DOHH2 (cell line): ENCODE results near the gene FGD4.

Experiments
- H3F3A ChIP-seq: fragments of 200-600 bp; sonication (generic), shearing (Covaris generic); 2 replicates; pipeline ENCODE4 v1.6.0; 2016; ENCODE audit warnings: antibody characterized with exemption, mild to moderate bottlenecking; ENCODE audit not compliant: control insufficient read depth, insufficient read depth
- H3K27ac ChIP-seq: fragments of 200-600 bp; sonication (generic); 2 replicates; pipeline ENCODE4 v1.5.1; 2014; ENCODE audit warnings: low read depth, mild to moderate bottlenecking, low read length, moderate library complexity
- H3K27me3 ChIP-seq: fragments of 200-600 bp; sonication (generic); 2 replicates; pipeline ENCODE4 v1.6.1; 2014; ENCODE audit warnings: mild to moderate bottlenecking, low read length, mixed read lengths; ENCODE audit not compliant: control insufficient read depth
- H3K36me3 ChIP-seq: fragments of 200-600 bp; sonication (generic); 2 replicates; pipeline ENCODE4 v1.6.1; 2014; ENCODE audit warnings: mild to moderate bottlenecking, low read length, moderate library complexity, mixed read lengths; ENCODE audit not compliant: control insufficient read depth
- H3K4me1 ChIP-seq: fragments of 200-600 bp; sonication (generic); 2 replicates; pipeline ENCODE4 v1.6.1; 2014; ENCODE audit warnings: mild to moderate bottlenecking, low read length, mixed read lengths; ENCODE audit not compliant: control insufficient read depth
- H3K4me2 ChIP-seq: fragments of 200-600 bp; sonication (generic); 2 replicates; pipeline ENCODE4 v1.6.0; 2014; ENCODE audit warnings: mild to moderate bottlenecking, low read length, moderate library complexity
- H3K4me3 ChIP-seq: fragments of 200-600 bp; sonication (generic); 2 replicates; pipeline ENCODE4 v1.5.1; 2014; ENCODE audit warnings: mild to moderate bottlenecking, low read length, mixed read lengths
- H3K79me2 ChIP-seq: fragments of 200-600 bp; sonication (generic); 2 replicates; pipeline ENCODE4 v1.6.1; 2014; ENCODE audit warnings: mild to moderate bottlenecking, low read length, mixed read lengths; ENCODE audit not compliant: control insufficient read depth
- H3K9me2 ChIP-seq: fragments of 200-600 bp; sonication (generic); replicated peaks from 2 replicates; pipeline ENCODE4 v1.6.1; 2014; ENCODE audit warnings: mild to moderate bottlenecking, low read length, mixed read lengths; ENCODE audit not compliant: control insufficient read depth
- H3K9me3 ChIP-seq: fragments of 200-600 bp; sonication (generic); 2 replicates; pipeline ENCODE4 v1.6.1; 2014; ENCODE audit warnings: antibody characterized with exemption, low read length, mixed read lengths; ENCODE audit not compliant: control insufficient read depth, insufficient read depth
- H4K20me1 ChIP-seq: fragments of 200-600 bp; sonication (generic); 2 replicates; pipeline ENCODE4 v1.6.0; 2014; ENCODE audit warnings: low read depth, mild to moderate bottlenecking, antibody characterized with exemption, low read length, moderate library complexity; ENCODE audit not compliant: control insufficient read depth, insufficient read depth
- EZH2phosphoT487 ChIP-seq: fragments of 200-600 bp; sonication (generic); IDR thresholded peaks from 2 replicates; pipeline ENCODE4 v1.6.1; 2017; ENCODE audit warnings: borderline replicate concordance, mild to moderate bottlenecking, antibody characterized with exemption, low read length, moderate library complexity, mixed read lengths
- TF ChIP-seq, protein P1 (sequence below): fragments of 200-600 bp; sonication (generic); IDR thresholded peaks from one replicate; pipeline ENCODE4 v1.5.1; 2014; ENCODE audit warnings: antibody characterized with exemption, mild to moderate bottlenecking, low read depth, low read length; ENCODE audit not compliant: poor library complexity, severe bottlenecking

Gene FGD4

DNA sequence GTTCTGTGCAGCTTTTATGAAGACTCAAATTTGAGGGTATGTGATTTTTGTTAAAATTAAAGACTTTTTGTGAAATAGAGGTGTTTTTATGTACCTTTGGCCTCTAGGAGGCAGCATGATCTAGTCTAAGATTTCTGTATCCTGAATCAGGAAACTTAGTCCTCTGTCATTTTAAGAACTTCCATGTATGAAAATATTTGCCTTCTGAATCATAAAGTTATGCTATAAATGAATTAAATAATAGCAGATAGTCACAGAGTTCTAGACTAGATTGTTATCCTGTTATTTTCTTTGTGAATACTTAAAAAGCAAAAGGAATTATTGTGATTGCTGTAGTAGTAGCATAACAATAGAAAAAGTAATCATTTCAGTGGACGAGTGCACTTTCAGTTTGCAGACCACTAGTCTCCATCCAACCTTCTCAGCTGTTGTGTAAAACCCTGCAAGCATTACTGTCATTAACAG lies 56.3 kb downstream of the FGD4 start:
- H3F3A ChIP-seq: peaks cover 3% of the 10 kb centered on the region; the same call in 1 of the 2 replicates
- H3K9me3 ChIP-seq: no peaks in the 10 kb centered on the region
- no peaks in the 10 kb centered on the region for H3K27me3 ChIP-seq
- peak overlapping the region; percentile 62 for H3K4me3 ChIP-seq
- TF ChIP-seq EZH2phosphoT487: no peak
- TF ChIP-seq, protein P1, sequence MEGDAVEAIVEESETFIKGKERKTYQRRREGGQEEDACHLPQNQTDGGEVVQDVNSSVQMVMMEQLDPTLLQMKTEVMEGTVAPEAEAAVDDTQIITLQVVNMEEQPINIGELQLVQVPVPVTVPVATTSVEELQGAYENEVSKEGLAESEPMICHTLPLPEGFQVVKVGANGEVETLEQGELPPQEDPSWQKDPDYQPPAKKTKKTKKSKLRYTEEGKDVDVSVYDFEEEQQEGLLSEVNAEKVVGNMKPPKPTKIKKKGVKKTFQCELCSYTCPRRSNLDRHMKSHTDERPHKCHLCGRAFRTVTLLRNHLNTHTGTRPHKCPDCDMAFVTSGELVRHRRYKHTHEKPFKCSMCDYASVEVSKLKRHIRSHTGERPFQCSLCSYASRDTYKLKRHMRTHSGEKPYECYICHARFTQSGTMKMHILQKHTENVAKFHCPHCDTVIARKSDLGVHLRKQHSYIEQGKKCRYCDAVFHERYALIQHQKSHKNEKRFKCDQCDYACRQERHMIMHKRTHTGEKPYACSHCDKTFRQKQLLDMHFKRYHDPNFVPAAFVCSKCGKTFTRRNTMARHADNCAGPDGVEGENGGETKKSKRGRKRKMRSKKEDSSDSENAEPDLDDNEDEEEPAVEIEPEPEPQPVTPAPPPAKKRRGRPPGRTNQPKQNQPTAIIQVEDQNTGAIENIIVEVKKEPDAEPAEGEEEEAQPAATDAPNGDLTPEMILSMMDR: peak; percentile 74
- H3K79me2 ChIP-seq: no peaks in the 10 kb centered on the region
- H3K27ac ChIP-seq: peak overlapping the region; percentile 55
- no peaks in the 10 kb centered on the region for H4K20me1 ChIP-seq
- peaks cover 35% of the 10 kb centered on the region for H3K4me1 ChIP-seq
- H3K4me2 ChIP-seq: peak overlapping the region; percentile 84
- no peaks in the 10 kb centered on the region for H3K9me2 ChIP-seq
- no peaks in the 10 kb centered on the region for H3K36me3 ChIP-seq

DNA sequence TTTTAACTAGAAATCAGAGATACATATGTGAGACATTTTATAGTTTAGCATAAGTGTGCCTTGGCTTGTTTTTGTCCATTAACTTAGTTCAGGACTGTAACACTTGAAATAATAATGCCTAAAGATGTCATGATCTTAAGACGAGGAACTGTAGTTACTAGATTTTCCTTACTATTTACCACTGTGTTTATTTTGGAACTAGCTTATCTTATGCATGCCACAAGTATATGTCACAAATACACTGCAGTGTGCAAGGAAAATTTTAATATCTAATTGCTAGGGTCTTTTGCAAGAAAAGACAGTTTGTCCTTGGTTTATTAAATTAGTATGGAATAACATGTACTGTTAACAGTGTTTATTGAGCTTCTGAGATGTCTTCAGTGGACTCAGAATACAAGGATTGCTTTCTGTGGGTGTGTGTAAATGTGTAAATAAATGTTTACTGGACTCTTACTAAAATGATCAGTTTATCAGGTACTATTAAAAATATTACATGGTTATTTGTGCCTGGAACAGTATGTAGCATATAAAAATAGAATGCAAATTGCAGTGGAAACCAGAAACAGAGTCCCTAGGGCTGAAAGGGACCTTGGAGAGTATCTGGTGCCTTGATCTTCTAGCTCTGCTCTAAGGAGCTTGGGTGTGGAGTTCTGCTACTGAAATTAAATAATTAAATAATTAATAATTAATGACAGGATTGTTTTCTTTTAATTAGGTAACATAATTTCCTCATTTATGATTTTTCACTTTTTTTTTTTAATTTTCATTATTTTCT lies 58.1 kb downstream of the FGD4 start:
- Histone ChIP-seq H3K27ac (peak overlapping the region; percentile 55), H3F3A (peaks cover 5% of the 10 kb centered on the region), H3K9me3 (no peaks in the 10 kb centered on the region), H3K27me3 (no peaks in the 10 kb centered on the region), H3K9me2 (no peaks in the 10 kb centered on the region), H3K36me3 (no peaks in the 10 kb centered on the region), H3K79me2 (no peaks in the 10 kb centered on the region), H3K4me2 (peak overlapping the region; percentile 84), H4K20me1 (no peaks in the 10 kb centered on the region), H3K4me3 (peak overlapping the region; percentile 62), H3K4me1 (peaks cover 38% of the 10 kb centered on the region)
- no peak for TF ChIP-seq EZH2phosphoT487
- TF ChIP-seq, protein P1: no peak

GRCh38 chr12:32460638-32461037 lies 61.3 kb downstream of the FGD4 start:
- no peak overlapping the region for H3K27ac ChIP-seq
- H3K27me3 ChIP-seq: no peaks in the 10 kb centered on the region
- no peaks in the 10 kb centered on the region for H3K36me3 ChIP-seq
- peaks cover 5% of the 10 kb centered on the region for H3F3A ChIP-seq
- no peaks in the 10 kb centered on the region for H3K79me2 ChIP-seq
- H3K9me3 ChIP-seq: no peaks in the 10 kb centered on the region
- no peak overlapping the region for H3K4me3 ChIP-seq
- no peaks in the 10 kb centered on the region for H3K9me2 ChIP-seq
- no peaks in the 10 kb centered on the region for H4K20me1 ChIP-seq
- H3K4me2 ChIP-seq: no peak overlapping the region
- TF ChIP-seq EZH2phosphoT487: no peak
- TF ChIP-seq, protein P1: no peak
- H3K4me1 ChIP-seq: peaks cover 58% of the 10 kb centered on the region
